ENCODE measurements around the gene NBPF11. TPM values are rescaled to one million over a fixed set of nuclear protein-coding genes. Genes with fewer than 3 reads are reported as not detected.
"Not testable (repeated sequence)": the region's sequence is repeated elsewhere in the genome, so short reads cannot be mapped to it uniquely, and the experiment has no call there.

NBPF11 gene
- total RNA-seq (22.6 TPM), polyA plus RNA-seq (1 to 10 TPM in 3 of 4 donors, under 1 TPM in 1; 0.92 to 2.2 (median 1.7) TPM)

GRCh38 chr1:148151911-148152656, at the start of gene NBPF11:
Gene NBPF11 (minus strand): TSS chr1:148152281. CDS start chr1:148127003, 25,278 bp downstream.
- Mint-ChIP-seq H3K27ac (peak within 1 kb of the TSS; percentile 92 to 97 (median 95)), H3K4me3 (peak within 1 kb of the TSS; percentile 96 to 97 (median 96)), H3K4me1 (peaks cover 0 to 28% (median 4%) of the 10 kb centered on the region in 4 donors)
- not testable (repeated sequence) for H3K9me3 ChIP-seq (ENCODE audit: control insufficient read depth in 2 of 2, low read length in 2 of 2); H3K36me3 Mint-ChIP-seq; H3K9me3 Mint-ChIP-seq; H3K4me1 ChIP-seq (ENCODE audit: control insufficient read depth, insufficient read depth, low read length, poor library complexity, severe bottlenecking); H3K27me3 ChIP-seq (ENCODE audit: control insufficient read depth, insufficient read depth, low read length); H3K27me3 Mint-ChIP-seq; H3K36me3 ChIP-seq (ENCODE audit: control insufficient read depth, insufficient read depth, low read length)
- peak; percentile 92 to 94 for ATAC-seq (ENCODE audit: low read depth in 2 of 2)
- DNase-seq, result peak; percentile 73 to 89 (median 79)
- peak within 1 kb of the TSS; percentile 47 for H3K27ac ChIP-seq (ENCODE audit: insufficient read depth, low read length, poor library complexity, severe bottlenecking)
- peak within 1 kb of the TSS; percentile 59 for H3K4me3 ChIP-seq (ENCODE audit: low read depth, low read length)

GRCh38 chr1:148197396-148197795, 45.3 kb upstream of the NBPF11 start:
- H3K27ac ChIP-seq (ENCODE audit: insufficient read depth, low read length, poor library complexity, severe bottlenecking); H3K27me3 ChIP-seq (ENCODE audit: control insufficient read depth, insufficient read depth, low read length); H3K27ac Mint-ChIP-seq; H3K9me3 ChIP-seq (ENCODE audit: control insufficient read depth in 2 of 2, low read length in 2 of 2); DNase-seq; H3K4me3 ChIP-seq (ENCODE audit: low read depth, low read length); H3K36me3 ChIP-seq (ENCODE audit: control insufficient read depth, insufficient read depth, low read length); H3K4me1 ChIP-seq (ENCODE audit: control insufficient read depth, insufficient read depth, low read length, poor library complexity, severe bottlenecking); H3K27me3 Mint-ChIP-seq; H3K4me3 Mint-ChIP-seq; ATAC-seq (ENCODE audit: low read depth in 2 of 2); H3K9me3 Mint-ChIP-seq; H3K36me3 Mint-ChIP-seq; H3K4me1 Mint-ChIP-seq: not testable (repeated sequence)

GRCh38 chr1:148196949-148197348, 44.9 kb upstream of the NBPF11 start:
- H3K4me1 Mint-ChIP-seq; H3K9me3 Mint-ChIP-seq; H3K36me3 Mint-ChIP-seq; H3K4me3 ChIP-seq (ENCODE audit: low read depth, low read length); DNase-seq; H3K4me1 ChIP-seq (ENCODE audit: control insufficient read depth, insufficient read depth, low read length, poor library complexity, severe bottlenecking); H3K36me3 ChIP-seq (ENCODE audit: control insufficient read depth, insufficient read depth, low read length); H3K27ac ChIP-seq (ENCODE audit: insufficient read depth, low read length, poor library complexity, severe bottlenecking); H3K27me3 ChIP-seq (ENCODE audit: control insufficient read depth, insufficient read depth, low read length); H3K27ac Mint-ChIP-seq; H3K27me3 Mint-ChIP-seq; H3K4me3 Mint-ChIP-seq; H3K9me3 ChIP-seq (ENCODE audit: control insufficient read depth in 2 of 2, low read length in 2 of 2): not testable (repeated sequence)
- peak; percentile 87 to 93 for ATAC-seq (ENCODE audit: low read depth in 2 of 2)

- not testable (repeated sequence) for H3K4me3 Mint-ChIP-seq; H3K9me3 Mint-ChIP-seq; H3K27ac ChIP-seq (ENCODE audit: insufficient read depth, low read length, poor library complexity, severe bottlenecking); H3K36me3 ChIP-seq (ENCODE audit: control insufficient read depth, insufficient read depth, low read length); H3K4me3 ChIP-seq (ENCODE audit: low read depth, low read length); H3K27ac Mint-ChIP-seq; DNase-seq; H3K9me3 ChIP-seq (ENCODE audit: control insufficient read depth in 2 of 2, low read length in 2 of 2); ATAC-seq (ENCODE audit: low read depth in 2 of 2); H3K27me3 ChIP-seq (ENCODE audit: control insufficient read depth, insufficient read depth, low read length); H3K27me3 Mint-ChIP-seq; H3K4me1 ChIP-seq (ENCODE audit: control insufficient read depth, insufficient read depth, low read length, poor library complexity, severe bottlenecking); H3K4me1 Mint-ChIP-seq; H3K36me3 Mint-ChIP-seq
Measured at GRCh38 chr1:148195115-148195514, 43.0 kb upstream of the NBPF11 start.

GRCh38 chr1:148188768-148189167, 36.7 kb upstream of the NBPF11 start:
- not testable (repeated sequence) for H3K4me1 ChIP-seq (ENCODE audit: control insufficient read depth, insufficient read depth, low read length, poor library complexity, severe bottlenecking); H3K4me1 Mint-ChIP-seq; H3K27me3 ChIP-seq (ENCODE audit: control insufficient read depth, insufficient read depth, low read length); H3K9me3 Mint-ChIP-seq; H3K4me3 Mint-ChIP-seq; H3K36me3 ChIP-seq (ENCODE audit: control insufficient read depth, insufficient read depth, low read length); H3K36me3 Mint-ChIP-seq; H3K27me3 Mint-ChIP-seq; DNase-seq; H3K9me3 ChIP-seq (ENCODE audit: control insufficient read depth in 2 of 2, low read length in 2 of 2); H3K27ac Mint-ChIP-seq; H3K4me3 ChIP-seq (ENCODE audit: low read depth, low read length); H3K27ac ChIP-seq (ENCODE audit: insufficient read depth, low read length, poor library complexity, severe bottlenecking); ATAC-seq (ENCODE audit: low read depth in 2 of 2)

- not testable (repeated sequence) for H3K9me3 Mint-ChIP-seq; H3K36me3 Mint-ChIP-seq; H3K27me3 ChIP-seq (ENCODE audit: control insufficient read depth, insufficient read depth, low read length); H3K36me3 ChIP-seq (ENCODE audit: control insufficient read depth, insufficient read depth, low read length); H3K9me3 ChIP-seq (ENCODE audit: control insufficient read depth in 2 of 2, low read length in 2 of 2); H3K4me3 ChIP-seq (ENCODE audit: low read depth, low read length); H3K27ac Mint-ChIP-seq; H3K4me3 Mint-ChIP-seq; ATAC-seq (ENCODE audit: low read depth in 2 of 2); DNase-seq; H3K4me1 Mint-ChIP-seq; H3K27me3 Mint-ChIP-seq; H3K27ac ChIP-seq (ENCODE audit: insufficient read depth, low read length, poor library complexity, severe bottlenecking); H3K4me1 ChIP-seq (ENCODE audit: control insufficient read depth, insufficient read depth, low read length, poor library complexity, severe bottlenecking)
Measured at GRCh38 chr1:148178682-148179081, 26.6 kb upstream of the NBPF11 start.

- H3K4me3 Mint-ChIP-seq; H3K27me3 ChIP-seq (ENCODE audit: control insufficient read depth, insufficient read depth, low read length); H3K4me1 Mint-ChIP-seq; DNase-seq; H3K9me3 Mint-ChIP-seq; H3K27ac Mint-ChIP-seq; ATAC-seq (ENCODE audit: low read depth in 2 of 2); H3K9me3 ChIP-seq (ENCODE audit: control insufficient read depth in 2 of 2, low read length in 2 of 2); H3K36me3 ChIP-seq (ENCODE audit: control insufficient read depth, insufficient read depth, low read length); H3K36me3 Mint-ChIP-seq; H3K4me3 ChIP-seq (ENCODE audit: low read depth, low read length); H3K4me1 ChIP-seq (ENCODE audit: control insufficient read depth, insufficient read depth, low read length, poor library complexity, severe bottlenecking); H3K27ac ChIP-seq (ENCODE audit: insufficient read depth, low read length, poor library complexity, severe bottlenecking): not testable (repeated sequence)
- peaks cover 15% of the 10 kb centered on the region for H3K27me3 Mint-ChIP-seq
Measured at GRCh38 chr1:148175414-148175813, 23.3 kb upstream of the NBPF11 start.

- DNase-seq; H3K4me1 Mint-ChIP-seq; H3K36me3 ChIP-seq (ENCODE audit: control insufficient read depth, insufficient read depth, low read length); H3K27me3 ChIP-seq (ENCODE audit: control insufficient read depth, insufficient read depth, low read length); H3K27ac Mint-ChIP-seq; H3K9me3 ChIP-seq (ENCODE audit: control insufficient read depth in 2 of 2, low read length in 2 of 2); H3K4me1 ChIP-seq (ENCODE audit: control insufficient read depth, insufficient read depth, low read length, poor library complexity, severe bottlenecking); H3K4me3 ChIP-seq (ENCODE audit: low read depth, low read length); H3K9me3 Mint-ChIP-seq; H3K27ac ChIP-seq (ENCODE audit: insufficient read depth, low read length, poor library complexity, severe bottlenecking); H3K36me3 Mint-ChIP-seq; ATAC-seq (ENCODE audit: low read depth in 2 of 2); H3K4me3 Mint-ChIP-seq: not testable (repeated sequence)
- H3K27me3 Mint-ChIP-seq, result peaks cover 10% of the 10 kb centered on the region
Measured at GRCh38 chr1:148171995-148172394, 19.9 kb upstream of the NBPF11 start.
